ENCODE measurements around the gene MRGPRE. TPM values are rescaled to one million over a fixed set of nuclear protein-coding genes. Genes with fewer than 3 reads are reported as not detected.

MRGPRE gene
- total and polyA plus RNA-seq, 2 experiments from 2014 or later = not detected

DNA sequence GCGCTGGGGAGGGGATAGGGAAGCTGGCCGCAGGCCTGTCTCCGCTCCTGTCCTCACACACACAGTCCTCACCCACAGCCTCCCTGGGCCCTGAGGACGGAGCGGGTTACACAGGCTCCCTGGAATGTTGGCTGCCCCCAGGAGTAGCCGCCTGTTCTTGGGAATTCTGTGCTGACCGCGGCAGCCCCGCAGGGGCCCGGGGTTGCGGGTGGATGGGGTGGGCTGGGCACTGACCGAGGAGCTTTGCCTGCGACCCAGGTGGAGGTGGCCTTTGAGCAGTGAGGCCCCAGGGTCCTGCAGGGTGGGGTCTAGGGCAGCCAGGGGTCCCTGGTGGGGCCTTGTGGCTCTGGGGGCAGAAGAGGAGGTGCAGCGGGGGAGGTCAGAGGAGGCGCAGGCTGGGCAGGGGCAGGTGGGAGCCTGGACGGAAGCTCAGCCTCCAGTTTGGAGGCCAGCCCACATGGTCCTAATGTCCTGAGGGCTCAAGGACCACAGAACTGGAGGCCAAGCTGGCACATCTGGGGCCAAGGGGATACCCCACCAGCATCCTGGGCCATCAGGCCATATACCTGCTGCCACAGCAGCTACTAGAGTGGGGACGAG lies 7.0 kb downstream of the MRGPRE start:
- H3K4me3 ChIP-seq = no peak overlapping the region
- H3K4me1 ChIP-seq (ENCODE audit: insufficient read depth) = no peaks in the 10 kb centered on the region
- no peaks in the 10 kb centered on the region for H3K36me3 ChIP-seq (ENCODE audit: low read depth)
- H3K4me2 ChIP-seq (ENCODE audit: unreplicated experiment) = no peak overlapping the region
- no peak overlapping the region for H2AFZ ChIP-seq
- no peaks in the 10 kb centered on the region for H3F3A ChIP-seq (ENCODE audit: insufficient read depth)
- DNase-seq = no peak
- WGBS, 2 experiments (ENCODE audit: low coverage in 1 of 2, low lambda C conversion rate in 2 of 2, missing lambda C conversion rate in 2 of 2) = 76% methylated on average over 13 to 16 of the region's 17 CpGs
- in situ Hi-C loops (cut with MboI) = no loop called here
- H3K9me3 ChIP-seq (ENCODE audit: low read depth) = no peaks in the 10 kb centered on the region
- H3K27me3 ChIP-seq (replicated peaks; ENCODE audit: insufficient read depth) = peaks cover 9% of the 10 kb centered on the region
- no peaks in the 10 kb centered on the region for H3K79me2 ChIP-seq (ENCODE audit: insufficient read depth)
- no peaks in the 10 kb centered on the region for H3K9me2 ChIP-seq (ENCODE audit: insufficient read depth)
- no peaks in the 10 kb centered on the region for H4K20me1 ChIP-seq (ENCODE audit: insufficient read depth)
- no peak for TF ChIP-seq EZH2 (IDR thresholded peaks at IDR 0.05; ENCODE audit: insufficient read depth, poor library complexity, severe bottlenecking)
- no peak for TF ChIP-seq EZH2phosphoT487 (IDR thresholded peaks at IDR 0.05; ENCODE audit: insufficient read depth, low read depth)
- H3K27ac ChIP-seq = no peak overlapping the region
- no peak overlapping the region for H3K9ac ChIP-seq

DNA sequence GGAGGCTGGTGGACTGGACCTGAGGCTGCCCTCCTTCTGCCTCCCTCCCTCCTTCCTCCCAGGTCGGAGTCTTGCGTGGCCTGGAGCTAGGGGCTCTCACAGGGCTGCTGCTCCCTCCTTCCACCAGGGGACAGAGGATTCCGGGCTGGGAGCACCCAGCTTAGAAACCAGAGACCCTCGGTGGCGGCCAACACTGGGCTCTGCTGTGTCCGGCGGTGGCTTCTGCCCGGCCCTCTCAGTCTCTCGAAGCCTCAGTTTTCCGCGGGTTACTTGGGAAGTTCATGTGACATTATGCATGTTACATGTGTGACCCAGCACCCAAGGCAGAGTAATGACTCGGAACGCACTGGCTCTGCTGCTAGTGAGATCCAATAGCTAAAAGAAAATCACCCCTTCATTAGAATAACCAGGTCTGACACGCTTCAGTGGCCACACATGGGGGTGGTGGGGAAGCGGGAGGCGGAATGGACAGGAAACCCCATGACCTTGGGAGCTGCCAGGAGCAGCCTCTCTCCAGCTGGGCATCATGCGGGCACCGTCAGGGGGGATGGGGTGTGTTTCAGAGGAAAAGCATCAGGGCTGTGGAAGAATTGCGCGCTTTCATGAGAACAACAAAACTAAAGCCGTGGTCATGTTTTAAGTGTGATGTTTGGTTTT lies 7.7 kb downstream of the MRGPRE start:
- no peaks in the 10 kb centered on the region for H3K36me3 ChIP-seq (ENCODE audit: low read depth)
- H3K4me2 ChIP-seq (ENCODE audit: unreplicated experiment) = no peak overlapping the region
- no peak overlapping the region for H3K27ac ChIP-seq
- no peak overlapping the region for H3K4me3 ChIP-seq
- H3K79me2 ChIP-seq (ENCODE audit: insufficient read depth) = no peaks in the 10 kb centered on the region
- H3K9me3 ChIP-seq (ENCODE audit: low read depth) = no peaks in the 10 kb centered on the region
- in situ Hi-C loops (cut with MboI) = no loop called here
- H2AFZ ChIP-seq = no peak overlapping the region
- no peak for TF ChIP-seq EZH2phosphoT487 (IDR thresholded peaks at IDR 0.05; ENCODE audit: insufficient read depth, low read depth)
- no peak for TF ChIP-seq EZH2 (IDR thresholded peaks at IDR 0.05; ENCODE audit: insufficient read depth, poor library complexity, severe bottlenecking)
- DNase-seq = no peak
- H3K9me2 ChIP-seq (ENCODE audit: insufficient read depth) = no peaks in the 10 kb centered on the region
- H4K20me1 ChIP-seq (ENCODE audit: insufficient read depth) = no peaks in the 10 kb centered on the region
- H3F3A ChIP-seq (ENCODE audit: insufficient read depth) = no peaks in the 10 kb centered on the region
- H3K4me1 ChIP-seq (ENCODE audit: insufficient read depth) = no peaks in the 10 kb centered on the region
- peaks cover 9% of the 10 kb centered on the region for H3K27me3 ChIP-seq (replicated peaks; ENCODE audit: insufficient read depth)
- WGBS, 2 experiments (ENCODE audit: low coverage in 1 of 2, low lambda C conversion rate in 2 of 2, missing lambda C conversion rate in 2 of 2) = 80 to 81% methylated on average over 21 of the region's 21 CpGs
- H3K9ac ChIP-seq = no peak overlapping the region

DNA sequence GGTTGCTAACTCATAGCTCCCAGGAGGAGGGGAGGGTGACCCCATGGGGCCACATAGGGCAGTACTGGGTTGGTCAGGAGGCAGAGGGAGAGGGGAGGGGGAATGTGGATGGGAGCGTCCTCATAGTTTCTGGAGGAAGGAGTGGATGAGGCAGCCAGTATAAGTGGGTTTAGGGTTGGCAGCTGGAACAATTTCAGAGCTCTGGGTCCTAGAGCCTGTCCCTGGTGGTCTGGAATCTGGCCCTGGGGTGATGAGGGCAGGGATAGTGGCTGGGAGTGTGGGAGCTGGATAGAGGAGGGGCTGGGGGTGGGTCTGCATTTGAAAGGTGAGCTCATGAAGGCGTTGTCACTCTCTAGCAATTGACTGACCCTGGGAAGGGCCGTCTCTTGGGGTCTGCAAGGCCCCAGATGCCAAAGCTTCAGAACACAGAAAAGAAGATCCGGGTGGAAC lies 8.3 kb downstream of the MRGPRE start:
- Histone ChIP-seq H3K4me1 (ENCODE audit: insufficient read depth) (no peaks in the 10 kb centered on the region), H3F3A (ENCODE audit: insufficient read depth) (no peaks in the 10 kb centered on the region), H2AFZ (no peak overlapping the region), H3K9me3 (ENCODE audit: low read depth) (no peaks in the 10 kb centered on the region), H4K20me1 (ENCODE audit: insufficient read depth) (no peaks in the 10 kb centered on the region), H3K36me3 (ENCODE audit: low read depth) (no peaks in the 10 kb centered on the region), H3K27me3 (replicated peaks; ENCODE audit: insufficient read depth) (peaks cover 9% of the 10 kb centered on the region), H3K79me2 (ENCODE audit: insufficient read depth) (no peaks in the 10 kb centered on the region), H3K9me2 (ENCODE audit: insufficient read depth) (no peaks in the 10 kb centered on the region), H3K4me3 (no peak overlapping the region), H3K4me2 (ENCODE audit: unreplicated experiment) (no peak overlapping the region), H3K9ac (no peak overlapping the region), H3K27ac (no peak overlapping the region)
- 32 to 62% methylated on average over 4 of the region's 4 CpGs for WGBS, 2 experiments (ENCODE audit: low coverage in 1 of 2, low lambda C conversion rate in 2 of 2, missing lambda C conversion rate in 2 of 2)
- TF ChIP-seq EZH2 (IDR thresholded peaks at IDR 0.05; ENCODE audit: insufficient read depth, poor library complexity, severe bottlenecking) (no peak), EZH2phosphoT487 (IDR thresholded peaks at IDR 0.05; ENCODE audit: insufficient read depth, low read depth) (no peak)
- DNase-seq = no peak
- in situ Hi-C loops (cut with MboI) = no loop called here

DNA sequence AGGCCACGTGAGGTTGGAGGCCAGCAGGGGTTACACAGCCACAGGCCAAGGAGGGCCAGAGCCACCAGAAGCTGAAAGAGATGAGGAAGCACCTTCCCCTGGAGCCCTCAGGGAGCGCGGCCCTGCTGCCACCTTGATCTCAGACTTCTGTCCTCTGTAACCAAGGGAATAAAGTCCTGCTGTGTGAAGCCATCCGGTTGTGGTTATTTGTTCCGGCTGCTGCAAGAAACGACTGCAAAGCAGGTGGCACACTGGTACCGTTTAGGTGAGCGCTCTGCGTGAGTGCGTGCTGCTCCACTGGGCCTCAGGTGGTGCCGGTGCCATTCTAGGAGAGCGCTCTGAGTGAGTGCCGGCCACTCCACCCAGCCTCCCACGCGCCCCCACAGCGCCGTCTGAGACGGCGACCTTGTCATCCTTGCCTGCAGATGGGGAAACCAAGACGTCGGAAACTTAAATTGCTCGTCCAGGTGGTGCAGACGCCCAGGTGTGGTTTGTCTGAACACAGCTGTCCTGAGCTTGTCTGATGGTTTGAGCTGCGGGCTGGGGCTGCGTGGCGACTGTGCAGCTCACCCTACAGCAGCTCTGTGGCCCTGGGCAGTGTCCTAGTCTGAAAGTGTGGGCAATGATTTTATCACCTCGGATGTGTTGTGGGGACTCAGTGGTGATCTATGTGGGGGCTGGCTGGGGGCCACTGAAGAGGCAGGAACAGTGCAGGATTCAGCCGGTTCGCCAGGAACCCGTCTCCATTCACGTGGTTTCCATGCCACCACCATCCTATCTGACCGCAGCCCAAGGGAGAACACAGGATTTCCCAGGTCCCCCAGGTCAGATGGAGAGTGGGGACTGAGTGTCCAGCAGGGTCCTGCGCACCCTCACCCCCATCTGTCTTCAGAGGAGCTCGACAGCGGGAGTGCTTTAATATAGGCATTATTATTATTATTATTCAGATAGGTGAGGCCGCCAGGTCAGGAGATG lies 9.0 kb downstream of the MRGPRE start:
- Histone ChIP-seq H3K79me2 (ENCODE audit: insufficient read depth) (no peaks in the 10 kb centered on the region), H3K4me1 (ENCODE audit: insufficient read depth) (no peaks in the 10 kb centered on the region)
- 66 to 67% methylated on average over 36 of the region's 36 CpGs for WGBS, 2 experiments (ENCODE audit: low coverage in 1 of 2, low lambda C conversion rate in 2 of 2, missing lambda C conversion rate in 2 of 2)

More for the DNA sequence above, 9.0 kb downstream of the MRGPRE start:
- Histone ChIP-seq H3F3A (ENCODE audit: insufficient read depth) (no peaks in the 10 kb centered on the region), H3K27ac (no peak overlapping the region), H4K20me1 (ENCODE audit: insufficient read depth) (no peaks in the 10 kb centered on the region), H2AFZ (no peak overlapping the region), H3K4me2 (ENCODE audit: unreplicated experiment) (no peak overlapping the region), H3K9ac (no peak overlapping the region), H3K36me3 (ENCODE audit: low read depth) (no peaks in the 10 kb centered on the region), H3K27me3 (replicated peaks; ENCODE audit: insufficient read depth) (peaks cover 9% of the 10 kb centered on the region), H3K9me2 (ENCODE audit: insufficient read depth) (no peaks in the 10 kb centered on the region), H3K4me3 (no peak overlapping the region), H3K9me3 (ENCODE audit: low read depth) (no peaks in the 10 kb centered on the region)
- DNase-seq = no peak
- TF ChIP-seq EZH2 (IDR thresholded peaks at IDR 0.05; ENCODE audit: insufficient read depth, poor library complexity, severe bottlenecking) = no peak
- TF ChIP-seq EZH2phosphoT487 (IDR thresholded peaks at IDR 0.05; ENCODE audit: insufficient read depth, low read depth) = no peak
- in situ Hi-C loops (cut with MboI) = no loop called here

All from GM23248 (cell line).